ENCODE results near the gene SLC51B.
A peak's percentile ranks its signal among the peaks of the same experiment; 100 is the strongest.
"Not testable (repeated sequence)": the region's sequence is repeated elsewhere in the genome, so short reads cannot be mapped to it uniquely, and the experiment has no call there.

SLC51B gene

DNA sequence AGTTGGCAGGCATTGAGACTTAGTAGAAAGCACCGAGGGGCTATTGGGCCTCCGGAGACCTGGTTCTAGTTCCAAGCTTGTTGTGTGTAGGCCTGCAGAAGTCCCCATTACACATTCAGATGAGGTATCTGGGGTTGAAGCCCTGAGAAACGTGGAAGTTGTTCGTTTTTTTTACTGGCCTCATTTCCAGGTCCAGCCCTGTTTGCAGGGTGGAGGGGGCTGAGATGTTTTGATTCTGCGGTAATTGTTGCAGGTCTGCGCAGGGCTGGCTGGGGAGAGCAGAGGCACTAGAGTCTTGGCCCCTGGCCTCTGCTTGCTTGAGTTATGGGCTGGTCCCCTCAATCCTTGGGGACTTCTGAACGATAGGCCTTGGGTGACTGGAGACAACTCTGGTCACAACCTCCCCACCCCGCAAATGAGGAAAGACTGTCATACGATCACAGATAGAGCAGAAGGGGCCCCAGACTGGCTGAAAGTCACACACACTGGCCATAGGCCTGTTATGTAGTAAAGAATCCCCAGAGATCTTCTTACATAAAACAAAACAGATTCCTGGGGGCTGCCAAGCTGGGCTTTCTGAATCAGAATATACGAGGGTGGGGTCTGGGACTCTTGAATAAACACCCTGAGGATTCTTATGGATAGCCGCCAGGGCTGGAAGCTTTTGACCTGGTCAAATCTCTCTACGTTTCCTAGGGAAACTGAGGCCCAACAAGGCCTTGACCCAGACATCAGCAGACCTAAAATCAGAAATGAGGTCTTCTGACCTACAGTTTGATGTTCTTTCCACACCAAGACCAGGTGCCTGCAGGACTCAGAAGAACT is 47.0 kb downstream of the SLC51B start:
- peaks cover 17% of the 10 kb centered on the region for H3K36me3 Mint-ChIP-seq (ENCODE audit: low read depth)
- H3K27ac Mint-ChIP-seq: no peak overlapping the region
- no peak for DNase-seq
- no peaks in the 10 kb centered on the region for H3K4me1 Mint-ChIP-seq (ENCODE audit: low read depth)
- no peak overlapping the region for H3K4me3 Mint-ChIP-seq
- no peaks in the 10 kb centered on the region for H3K9me3 Mint-ChIP-seq
- H3K27me3 Mint-ChIP-seq: no peaks in the 10 kb centered on the region

DNA sequence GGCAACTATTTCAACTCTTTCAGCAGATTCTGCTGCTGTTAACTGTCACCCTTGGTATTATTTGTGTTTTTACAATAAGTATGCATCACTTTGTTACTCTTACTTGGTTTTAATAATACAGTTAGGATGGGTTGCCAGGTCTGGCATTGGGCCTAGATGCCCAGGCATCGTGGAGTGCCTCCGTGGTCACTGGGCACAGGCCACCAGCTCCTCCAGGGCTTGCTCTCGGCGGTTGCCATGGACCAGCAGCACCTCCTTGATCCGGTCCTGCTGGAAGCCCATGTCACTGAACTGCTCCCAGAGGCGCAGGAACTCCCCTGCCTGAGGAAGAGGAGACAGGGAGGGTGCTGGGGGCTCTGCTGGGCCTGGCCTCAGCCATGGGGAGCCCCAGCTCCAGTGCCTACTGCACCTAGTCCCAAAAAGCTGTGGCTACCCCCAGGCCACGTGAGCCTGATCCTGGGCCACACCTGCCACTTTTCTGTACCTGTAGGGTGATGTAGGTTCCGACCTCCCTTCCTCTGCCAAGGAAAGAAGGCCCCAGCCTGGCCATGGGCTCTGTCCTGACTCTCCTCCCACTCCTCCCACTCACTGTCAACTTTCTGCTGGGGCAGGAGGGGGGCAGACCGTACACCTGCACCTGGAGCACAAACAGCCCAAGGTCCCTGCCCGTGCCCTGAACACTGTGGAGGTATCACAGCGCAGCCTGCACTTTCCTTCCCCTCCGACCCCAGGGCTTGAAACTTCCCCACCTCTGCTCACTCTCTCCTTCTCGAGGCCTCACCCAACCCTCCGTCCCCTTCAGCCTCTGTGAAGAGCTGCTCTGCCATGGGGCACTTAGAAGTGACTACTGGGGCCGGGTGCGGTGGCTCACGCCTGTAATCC is 48.0 kb downstream of the SLC51B start:
- Mint-ChIP-seq H3K27me3 (no peaks in the 10 kb centered on the region), H3K9me3 (no peaks in the 10 kb centered on the region), H3K4me1 (ENCODE audit: low read depth) (no peaks in the 10 kb centered on the region), H3K36me3 (ENCODE audit: low read depth) (peaks cover 27% of the 10 kb centered on the region), H3K27ac (no peak overlapping the region), H3K4me3 (no peak overlapping the region)
- DNase-seq: no peak

DNA sequence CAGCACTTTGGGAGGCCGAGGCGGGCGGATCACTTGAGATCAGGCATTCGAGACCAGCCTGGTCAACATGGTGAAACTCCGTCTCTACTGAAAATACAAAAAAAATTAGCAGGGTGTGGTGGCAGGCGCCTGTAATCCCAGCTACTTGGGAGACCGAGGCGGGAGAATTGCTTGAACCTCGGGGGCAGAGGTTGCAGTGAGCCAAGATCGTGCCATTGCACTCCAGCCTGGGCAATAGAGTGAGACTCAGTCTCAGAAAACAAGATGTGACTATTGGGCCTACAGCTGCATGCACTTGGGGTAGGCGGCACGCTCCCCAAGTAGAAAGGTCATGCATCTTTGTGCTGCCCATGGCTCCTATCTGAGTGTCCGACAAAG is 48.6 kb downstream of the SLC51B start:
- not testable (repeated sequence) for H3K4me1 Mint-ChIP-seq (ENCODE audit: low read depth); H3K4me3 Mint-ChIP-seq; H3K27me3 Mint-ChIP-seq; H3K27ac Mint-ChIP-seq; H3K9me3 Mint-ChIP-seq; DNase-seq
- peaks cover 33% of the 10 kb centered on the region for H3K36me3 Mint-ChIP-seq (ENCODE audit: low read depth)

DNA sequence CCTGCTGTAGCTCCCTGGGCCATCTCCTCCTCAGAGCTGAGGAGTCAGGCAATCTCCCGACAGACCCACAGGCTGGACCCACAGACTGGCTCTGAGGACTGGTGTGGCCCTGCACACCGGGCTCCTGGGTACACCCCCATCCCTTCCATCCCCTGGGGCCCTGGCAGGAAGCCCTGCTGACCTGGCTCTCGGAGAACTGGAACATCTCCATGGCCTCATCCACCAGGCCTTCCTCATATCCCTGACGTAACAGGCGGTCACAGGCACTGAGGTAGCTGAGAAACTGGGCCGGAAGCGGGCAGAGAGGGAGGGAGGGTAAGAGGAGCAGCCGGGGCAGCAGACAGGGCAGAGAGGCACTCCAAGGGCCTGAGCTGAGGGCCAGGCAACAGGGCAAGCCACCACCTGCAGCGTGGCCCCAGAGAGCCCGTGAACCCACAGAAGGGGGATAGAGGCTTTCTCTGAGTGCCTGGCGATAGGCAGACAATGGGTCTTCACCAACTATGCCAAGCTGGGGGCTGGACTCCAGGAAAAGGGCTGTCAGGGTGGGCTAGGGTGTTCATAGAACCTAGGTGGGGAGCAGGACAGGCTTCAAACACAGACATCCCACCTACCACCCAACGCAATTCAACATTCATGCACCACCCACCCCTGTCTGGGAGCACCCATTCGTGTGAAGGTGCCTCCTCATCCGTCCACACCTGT is 49.3 kb downstream of the SLC51B start:
- H3K9me3 Mint-ChIP-seq: no peaks in the 10 kb centered on the region
- DNase-seq: no peak
- no peak overlapping the region for H3K4me3 Mint-ChIP-seq
- H3K4me1 Mint-ChIP-seq (ENCODE audit: low read depth): no peaks in the 10 kb centered on the region
- no peak overlapping the region for H3K27ac Mint-ChIP-seq
- no peaks in the 10 kb centered on the region for H3K27me3 Mint-ChIP-seq
- peaks cover 40% of the 10 kb centered on the region for H3K36me3 Mint-ChIP-seq (ENCODE audit: low read depth)

DNA sequence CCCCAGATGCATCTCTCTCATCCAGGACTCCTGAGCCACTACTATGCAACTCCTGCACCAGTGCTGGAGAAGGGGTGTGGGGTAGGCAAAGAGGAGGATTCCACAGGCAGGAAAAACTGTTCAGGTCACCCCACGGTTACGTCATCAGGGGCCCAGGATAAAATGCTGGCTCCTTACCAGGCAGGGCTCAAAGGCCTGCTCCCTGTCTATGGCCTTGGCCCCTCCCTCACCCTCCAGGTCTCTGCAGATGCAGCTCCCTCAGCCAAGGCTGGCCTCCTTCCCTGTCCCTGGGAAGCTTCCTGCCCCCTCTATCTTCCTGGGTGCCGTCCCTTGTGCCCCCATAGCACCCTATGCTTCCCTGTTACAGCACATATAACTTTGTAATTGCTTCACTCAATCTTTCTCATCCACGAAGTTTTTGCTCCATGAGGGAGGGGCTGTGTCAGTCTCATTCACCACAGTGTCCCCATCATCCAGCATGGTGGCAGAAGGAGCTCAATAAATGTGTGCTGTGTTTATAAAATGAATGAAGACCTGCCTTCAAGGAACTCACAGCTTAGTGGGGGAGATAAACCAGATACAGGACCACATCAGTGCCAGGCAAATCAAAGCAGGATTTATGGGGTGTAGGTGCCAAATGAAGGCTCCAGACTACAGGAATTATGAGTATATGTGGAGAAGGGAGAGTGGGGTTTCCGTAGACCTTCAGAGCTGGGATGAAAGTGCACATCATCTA is 50.0 kb downstream of the SLC51B start:
- Mint-ChIP-seq H3K36me3 (ENCODE audit: low read depth) (peaks cover 46% of the 10 kb centered on the region), H3K4me1 (ENCODE audit: low read depth) (no peaks in the 10 kb centered on the region), H3K9me3 (no peaks in the 10 kb centered on the region), H3K4me3 (no peak overlapping the region), H3K27me3 (no peaks in the 10 kb centered on the region), H3K27ac (no peak overlapping the region)
- peak; percentile 24 for DNase-seq

DNA sequence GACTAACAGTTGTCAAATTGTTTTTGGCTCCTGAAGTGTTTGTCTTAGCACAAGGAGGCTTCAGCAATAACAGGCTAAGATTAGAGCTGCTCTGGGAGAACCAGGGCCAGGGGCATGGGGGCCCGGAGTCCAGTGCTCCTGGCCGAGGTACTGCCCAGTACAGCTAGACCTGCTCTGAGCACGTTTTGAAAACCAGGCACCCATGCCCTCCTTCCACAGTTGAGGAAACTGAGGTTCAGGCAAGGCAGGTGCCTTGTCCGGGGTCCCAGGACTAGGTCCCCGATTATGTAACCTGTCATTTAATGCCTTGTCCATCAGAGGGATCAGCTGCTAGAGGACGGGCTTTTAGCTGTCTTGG is 50.5 kb downstream of the SLC51B start:
- peak; percentile 12 for DNase-seq
- Mint-ChIP-seq H3K9me3 (no peaks in the 10 kb centered on the region), H3K4me3 (no peak overlapping the region), H3K36me3 (ENCODE audit: low read depth) (peaks cover 52% of the 10 kb centered on the region), H3K4me1 (ENCODE audit: low read depth) (no peaks in the 10 kb centered on the region), H3K27me3 (no peaks in the 10 kb centered on the region), H3K27ac (no peak overlapping the region)

DNA sequence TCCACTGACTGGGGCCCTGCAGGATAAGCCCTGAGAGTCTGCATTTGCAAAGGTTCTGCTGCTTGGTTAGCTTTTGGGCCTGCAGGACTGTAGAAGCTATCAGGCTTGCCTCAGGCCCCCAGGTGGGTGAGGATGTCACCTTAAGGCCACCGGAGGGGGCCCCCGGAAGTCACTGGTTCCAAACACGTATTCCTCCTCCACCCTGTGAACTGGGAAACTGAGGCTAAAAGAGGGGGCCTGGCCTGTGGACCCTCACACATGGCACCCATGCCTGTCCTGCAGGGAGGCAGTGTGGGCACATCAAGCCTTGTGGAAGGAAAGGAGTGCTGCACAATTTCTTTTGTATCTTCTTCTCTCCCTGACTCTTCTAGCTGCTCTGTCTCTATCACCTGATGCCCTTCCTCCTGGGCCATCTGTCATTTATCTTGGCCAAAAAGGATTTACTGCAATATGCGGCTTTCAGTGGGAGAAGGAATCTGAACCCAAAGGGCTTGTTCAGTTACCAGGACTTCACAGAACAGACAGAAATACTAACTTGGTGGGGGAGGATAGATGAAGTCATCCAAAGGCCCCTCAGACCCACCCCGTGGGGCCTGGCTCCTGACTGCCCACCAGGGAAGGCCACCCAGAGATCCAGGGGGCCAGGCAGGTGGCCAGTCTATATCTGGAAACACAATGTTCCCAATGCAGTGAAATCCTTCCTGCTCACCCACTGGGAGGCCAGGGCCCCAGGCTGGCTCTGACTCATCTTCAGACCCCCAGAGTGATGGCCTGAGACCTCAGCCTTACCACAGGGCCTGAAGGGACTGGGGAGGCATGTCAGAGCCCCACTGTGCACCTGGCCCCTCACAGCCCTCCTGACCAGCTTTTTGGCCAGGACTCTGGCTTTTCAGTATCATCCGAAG is 51.5 kb downstream of the SLC51B start:
- peak; percentile 16 for DNase-seq
- Mint-ChIP-seq H3K9me3 (no peaks in the 10 kb centered on the region), H3K4me1 (ENCODE audit: low read depth) (no peaks in the 10 kb centered on the region), H3K4me3 (no peak overlapping the region), H3K27ac (peak overlapping the region; percentile 23), H3K36me3 (ENCODE audit: low read depth) (peaks cover 59% of the 10 kb centered on the region), H3K27me3 (no peaks in the 10 kb centered on the region)

DNA sequence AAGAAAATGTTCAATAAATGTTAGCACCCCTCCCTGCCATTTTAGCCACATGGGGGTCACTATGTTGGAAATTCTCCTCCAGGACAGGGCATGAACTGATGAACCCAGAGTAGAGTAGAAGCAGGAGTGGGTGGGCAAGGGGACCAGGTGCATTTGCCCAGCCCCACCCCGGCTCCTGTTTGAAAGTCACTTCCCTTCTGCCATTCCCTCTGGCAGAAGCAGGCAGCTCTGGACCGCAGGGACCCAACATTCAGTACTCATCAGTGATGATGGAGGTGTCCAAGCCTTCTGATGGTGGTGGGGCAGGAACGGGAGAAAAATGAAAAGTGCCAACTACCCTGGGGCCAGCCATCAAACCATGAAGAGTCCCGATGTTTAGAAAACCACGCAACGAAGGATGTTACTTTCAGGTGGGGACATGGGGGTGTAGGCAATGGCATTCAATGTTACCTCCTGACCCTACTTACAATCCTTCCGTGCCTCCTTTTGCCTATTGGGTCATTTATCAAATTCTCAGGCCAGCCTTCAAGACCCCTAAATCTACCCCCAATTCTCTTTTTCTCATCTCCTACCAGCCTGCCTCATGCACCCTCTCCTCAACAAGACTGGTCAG is 52.6 kb downstream of the SLC51B start:
- no peaks in the 10 kb centered on the region for H3K4me1 Mint-ChIP-seq (ENCODE audit: low read depth)
- no peaks in the 10 kb centered on the region for H3K9me3 Mint-ChIP-seq
- no peak overlapping the region for H3K4me3 Mint-ChIP-seq
- no peaks in the 10 kb centered on the region for H3K27me3 Mint-ChIP-seq
- no peak for DNase-seq
- H3K36me3 Mint-ChIP-seq (ENCODE audit: low read depth): peaks cover 65% of the 10 kb centered on the region
- H3K27ac Mint-ChIP-seq: peak overlapping the region; percentile 3

DNA sequence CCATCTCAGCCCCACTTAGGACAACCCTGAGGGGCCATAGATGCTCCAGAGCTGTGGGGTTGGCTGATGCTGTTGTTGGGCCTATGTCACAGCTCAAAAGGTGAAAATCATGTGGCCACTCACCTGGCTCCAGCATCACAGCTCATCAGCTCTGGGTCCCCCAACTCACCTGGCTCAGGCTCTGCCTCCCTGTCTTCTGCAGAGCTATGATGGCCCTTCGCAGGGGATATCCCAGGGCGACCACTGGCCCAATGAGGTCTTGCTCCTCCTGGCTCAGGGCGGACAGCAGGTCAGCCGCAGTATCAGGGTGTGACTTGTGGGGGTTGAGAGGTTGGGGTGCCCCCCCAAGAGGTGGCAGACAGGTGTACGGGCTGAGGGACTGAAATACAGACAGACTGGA is 54.1 kb downstream of the SLC51B start:
- no peak for DNase-seq
- no peak overlapping the region for H3K4me3 Mint-ChIP-seq
- no peaks in the 10 kb centered on the region for H3K27me3 Mint-ChIP-seq
- H3K4me1 Mint-ChIP-seq (ENCODE audit: low read depth): no peaks in the 10 kb centered on the region
- no peak overlapping the region for H3K27ac Mint-ChIP-seq
- peaks cover 70% of the 10 kb centered on the region for H3K36me3 Mint-ChIP-seq (ENCODE audit: low read depth)
- H3K9me3 Mint-ChIP-seq: no peaks in the 10 kb centered on the region

DNA sequence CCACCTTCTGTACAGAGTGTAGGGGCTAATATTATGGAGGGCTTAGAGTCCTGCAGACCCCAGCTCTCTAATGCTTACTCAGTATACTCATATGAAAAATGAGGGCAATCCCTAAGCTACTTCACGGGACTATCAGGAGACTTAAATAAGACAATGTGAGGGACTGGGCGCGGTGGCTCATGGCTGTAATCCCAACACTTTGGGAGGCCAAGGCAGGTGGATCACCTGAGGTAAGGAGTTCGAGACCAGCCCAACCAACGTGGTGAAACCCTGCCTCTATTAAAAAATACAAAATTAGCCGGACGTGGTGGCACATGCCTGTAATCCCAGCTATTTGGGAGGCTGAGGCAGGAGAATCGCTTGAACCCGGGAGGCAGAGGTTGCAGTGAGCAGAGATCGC is 54.6 kb downstream of the SLC51B start:
- not testable (repeated sequence) for H3K4me1 Mint-ChIP-seq (ENCODE audit: low read depth); H3K4me3 Mint-ChIP-seq; H3K27me3 Mint-ChIP-seq; H3K9me3 Mint-ChIP-seq; H3K27ac Mint-ChIP-seq; DNase-seq
- peaks cover 74% of the 10 kb centered on the region for H3K36me3 Mint-ChIP-seq (ENCODE audit: low read depth)

DNA sequence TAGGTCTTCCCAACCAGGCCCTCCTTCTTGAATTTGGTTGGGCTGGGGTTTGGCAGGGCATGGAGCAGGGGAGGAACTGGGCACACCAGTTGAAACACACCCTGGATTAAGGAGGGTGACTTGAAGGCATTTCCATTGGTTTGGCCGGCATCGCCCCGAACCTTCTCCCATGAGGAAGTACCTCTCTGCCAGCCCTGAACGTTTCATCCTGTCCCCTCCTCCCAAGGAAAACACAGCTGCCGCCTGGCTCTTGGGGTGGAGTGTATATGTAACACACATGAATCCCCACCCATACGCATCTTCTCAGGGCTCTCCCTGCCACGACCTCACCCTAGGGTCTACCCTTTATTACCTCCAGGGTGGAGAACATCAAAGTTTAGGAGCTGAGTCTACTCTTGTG is 55.3 kb downstream of the SLC51B start:
- Mint-ChIP-seq H3K36me3 (ENCODE audit: low read depth) (peaks cover 79% of the 10 kb centered on the region), H3K9me3 (no peaks in the 10 kb centered on the region), H3K4me1 (ENCODE audit: low read depth) (no peaks in the 10 kb centered on the region), H3K4me3 (no peak overlapping the region), H3K27me3 (no peaks in the 10 kb centered on the region), H3K27ac (no peak overlapping the region)
- no peak for DNase-seq

DNA sequence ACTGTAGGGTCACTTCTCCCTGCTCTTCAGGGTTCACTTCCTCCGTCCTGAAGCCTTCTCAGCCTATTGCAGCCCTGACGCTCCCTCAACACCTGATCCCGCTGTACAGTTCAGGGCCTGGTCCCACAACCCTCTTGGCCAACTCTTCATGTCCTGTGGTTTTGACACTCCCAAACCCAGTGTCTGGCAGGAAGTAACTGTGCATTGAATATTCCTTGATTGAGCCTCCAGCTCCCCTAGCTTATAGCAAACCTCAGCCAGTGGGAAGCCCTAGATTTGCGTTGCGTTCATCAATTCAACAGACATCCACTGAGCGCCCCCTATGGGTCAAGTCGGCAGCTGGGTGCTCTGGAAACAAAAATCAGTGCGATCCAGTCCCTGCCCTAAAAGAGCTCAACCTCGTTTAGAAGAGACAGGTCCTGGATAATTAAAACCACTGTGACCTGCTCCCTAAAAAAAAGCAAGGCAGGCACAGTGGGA is 56.3 kb downstream of the SLC51B start:
- H3K27me3 Mint-ChIP-seq: no peaks in the 10 kb centered on the region
- peaks cover 5% of the 10 kb centered on the region for H3K4me1 Mint-ChIP-seq (ENCODE audit: low read depth)
- H3K36me3 Mint-ChIP-seq (ENCODE audit: low read depth): peaks cover 89% of the 10 kb centered on the region
- no peaks in the 10 kb centered on the region for H3K9me3 Mint-ChIP-seq
- peak; percentile 67 for DNase-seq
- H3K27ac Mint-ChIP-seq: no peak overlapping the region
- H3K4me3 Mint-ChIP-seq: no peak overlapping the region

Data from activated T-cell treated with anti-CD3 and anti-CD28 coated beads, Interleukin-2, amount 50 U/mL, for 24 hours (primary cell).